Measurements from ENCODE around the gene METRNL.

Gene METRNL

DNA sequence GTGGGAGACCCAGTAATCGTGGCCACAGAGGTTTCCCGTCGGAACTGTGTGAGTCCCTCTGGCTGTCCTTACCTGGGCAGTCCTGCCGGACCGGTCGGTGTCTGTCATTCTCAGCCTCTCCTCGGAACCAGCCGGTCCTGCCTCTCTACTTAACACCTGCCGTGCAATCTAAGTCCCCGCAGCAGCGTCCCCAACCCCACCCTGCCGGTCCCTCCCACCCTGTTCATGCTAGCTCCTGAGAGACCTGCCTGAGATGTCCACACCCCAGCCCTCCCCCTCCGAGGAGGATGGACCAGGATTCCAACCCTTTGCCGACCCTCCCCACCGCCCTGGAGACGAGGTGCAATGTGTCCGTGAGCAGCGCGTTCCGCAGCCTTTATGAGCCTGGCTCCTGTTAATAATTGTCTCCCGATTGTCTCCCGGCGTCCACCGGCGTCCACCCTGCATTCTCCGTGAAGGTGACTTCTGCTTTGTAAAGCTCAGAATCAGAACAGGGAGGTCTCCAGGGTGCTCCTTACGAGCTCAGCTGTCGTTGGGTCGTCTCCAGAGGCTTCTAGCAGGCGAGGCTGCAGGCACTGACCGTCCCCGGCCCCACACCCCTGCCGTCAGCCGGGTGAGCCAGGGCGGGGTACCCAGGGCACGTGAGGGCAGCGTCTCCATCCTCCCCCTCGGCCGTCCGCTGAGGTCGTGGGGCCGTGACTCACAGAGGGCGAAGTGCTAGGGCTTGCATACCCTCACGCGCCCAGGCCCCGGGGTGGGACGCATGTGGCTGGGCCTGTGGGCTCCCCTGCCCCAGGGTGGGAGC, 10.1 kb downstream of the METRNL start:
- Histone ChIP-seq H3K4me3 (ENCODE audit: low read depth, low read length) (no peak overlapping the region), H3K27ac (no peak overlapping the region), H3K4me2 (ENCODE audit: low read length) (peak overlapping the region; percentile 39), H3K4me1 (peaks cover 61% of the 10 kb centered on the region), H3K9ac (no peak overlapping the region), H3K9me3 (ENCODE audit: control insufficient read depth, low read length) (no peaks in the 10 kb centered on the region), H2AFZ (no peak overlapping the region), H3K27me3 (ENCODE audit: control insufficient read depth, insufficient read depth, low read length) (no peaks in the 10 kb centered on the region), H3K36me3 (ENCODE audit: control insufficient read depth, insufficient read depth, low read length) (no peaks in the 10 kb centered on the region), H3K79me2 (peaks cover 71% of the 10 kb centered on the region)
- TF ChIP-seq CTCF (IDR thresholded peaks at IDR 0.05) = no peak

DNA sequence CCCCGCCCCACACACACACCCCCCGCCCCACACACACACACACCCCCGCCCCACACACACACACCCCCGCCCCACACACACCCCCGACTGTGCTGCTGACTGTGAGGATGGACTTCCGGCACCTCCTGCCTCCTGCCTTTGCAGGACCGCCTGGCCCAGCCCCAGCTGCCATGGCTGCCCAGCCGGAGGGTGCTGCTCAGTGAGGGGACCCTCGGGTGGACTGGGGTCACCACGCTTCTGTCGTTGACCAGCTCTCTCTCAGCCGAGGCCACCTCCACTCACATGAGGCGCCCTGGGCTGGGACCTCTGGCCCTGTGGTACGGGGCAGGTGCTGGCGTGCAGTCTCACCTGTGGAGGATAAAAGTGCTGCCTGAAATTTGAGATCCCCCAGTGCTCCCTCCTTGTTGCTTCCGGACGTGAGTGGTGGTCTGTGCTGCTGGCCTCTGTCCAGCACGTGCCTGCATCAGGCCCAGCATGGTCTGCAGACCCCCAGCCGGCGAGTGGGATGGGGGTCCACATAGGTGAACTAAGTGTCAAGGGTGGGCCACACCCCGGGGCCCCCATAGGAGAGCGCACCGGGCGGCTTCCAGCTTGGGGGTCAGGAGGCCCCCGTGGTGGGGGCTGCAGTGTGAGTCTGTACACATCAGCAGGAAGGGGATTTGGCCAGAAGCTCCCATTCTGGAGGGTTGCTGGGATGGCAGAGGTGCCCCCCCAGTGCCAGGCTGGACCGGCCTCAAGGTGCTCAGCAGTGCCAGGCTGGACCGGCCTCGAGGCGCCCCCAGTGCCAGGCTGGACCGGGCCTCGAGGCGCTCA, 11.2 kb downstream of the METRNL start:
- TF ChIP-seq CTCF (IDR thresholded peaks at IDR 0.05) = no peak
- Histone ChIP-seq H3K36me3 (ENCODE audit: control insufficient read depth, insufficient read depth, low read length) (no peaks in the 10 kb centered on the region), H2AFZ (no peak overlapping the region), H3K4me3 (ENCODE audit: low read depth, low read length) (peak overlapping the region; percentile 13), H3K9me3 (ENCODE audit: control insufficient read depth, low read length) (no peaks in the 10 kb centered on the region), H3K9ac (no peak overlapping the region), H3K4me2 (ENCODE audit: low read length) (peak overlapping the region; percentile 40), H3K27ac (peak overlapping the region; percentile 46), H3K27me3 (ENCODE audit: control insufficient read depth, insufficient read depth, low read length) (no peaks in the 10 kb centered on the region), H3K79me2 (peaks cover 60% of the 10 kb centered on the region), H3K4me1 (peaks cover 49% of the 10 kb centered on the region)

DNA sequence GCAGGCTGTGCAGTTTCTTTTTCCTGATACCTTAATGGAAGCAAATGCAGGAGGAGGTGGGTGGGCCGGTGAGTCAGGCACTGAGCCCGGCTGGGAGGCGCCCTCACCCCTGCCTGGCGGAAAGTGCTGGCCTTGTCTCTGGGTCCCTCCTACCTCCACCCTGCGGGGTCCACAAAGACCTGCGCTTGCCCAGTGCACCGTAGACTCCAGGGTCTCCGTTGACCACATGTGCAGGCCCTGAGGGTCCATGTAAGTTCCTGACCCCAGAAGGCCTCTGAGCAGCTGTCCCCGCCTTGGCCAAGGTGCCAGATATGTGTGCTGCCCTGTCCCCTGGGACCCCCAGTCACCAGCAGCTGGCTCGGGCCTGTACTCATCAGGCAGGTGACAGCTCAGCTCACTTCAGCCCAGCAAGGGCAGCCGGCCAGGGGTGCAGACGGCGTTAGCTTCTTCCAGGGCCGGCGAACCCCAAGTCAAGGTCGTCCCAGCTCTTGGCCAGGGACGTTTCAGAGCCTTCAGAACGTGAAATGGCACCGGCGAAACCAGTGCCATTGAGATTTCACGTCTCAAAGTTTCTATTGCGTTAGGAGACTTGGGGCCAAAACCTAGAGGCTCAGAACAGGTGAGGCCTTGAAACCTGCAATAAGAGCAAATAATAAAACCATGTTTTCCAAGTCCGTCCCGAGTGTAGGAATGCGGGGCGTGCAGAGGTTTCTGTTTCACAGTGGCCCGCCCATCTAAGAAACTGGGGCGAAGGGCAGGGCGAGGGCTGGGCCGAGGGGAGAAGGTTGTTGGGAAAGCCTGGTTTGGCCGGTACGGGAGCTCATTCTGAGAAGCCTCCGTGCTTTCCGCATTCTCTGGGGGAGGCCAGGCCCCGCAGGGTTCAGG, 12.1 kb downstream of the METRNL start:
- peaks cover 43% of the 10 kb centered on the region for H3K4me1 ChIP-seq
- H3K79me2 ChIP-seq = peaks cover 53% of the 10 kb centered on the region
- H2AFZ ChIP-seq = no peak overlapping the region
- H3K27ac ChIP-seq = peak overlapping the region; percentile 46
- H3K27me3 ChIP-seq (ENCODE audit: control insufficient read depth, insufficient read depth, low read length) = no peaks in the 10 kb centered on the region
- no peak for TF ChIP-seq CTCF (IDR thresholded peaks at IDR 0.05)
- peak overlapping the region; percentile 30 for H3K4me3 ChIP-seq (ENCODE audit: low read depth, low read length)
- peaks cover 2% of the 10 kb centered on the region for H3K36me3 ChIP-seq (ENCODE audit: control insufficient read depth, insufficient read depth, low read length)
- peak overlapping the region; percentile 40 for H3K4me2 ChIP-seq (ENCODE audit: low read length)
- no peaks in the 10 kb centered on the region for H3K9me3 ChIP-seq (ENCODE audit: control insufficient read depth, low read length)
- no peak overlapping the region for H3K9ac ChIP-seq

GRCh38 chr17:83092186-83092585, 12.8 kb downstream of the METRNL start:
- Histone ChIP-seq H3K36me3 (ENCODE audit: control insufficient read depth, insufficient read depth, low read length) (peaks cover 2% of the 10 kb centered on the region), H3K27me3 (ENCODE audit: control insufficient read depth, insufficient read depth, low read length) (no peaks in the 10 kb centered on the region), H3K9me3 (ENCODE audit: control insufficient read depth, low read length) (no peaks in the 10 kb centered on the region), H3K4me2 (ENCODE audit: low read length) (peak overlapping the region; percentile 40), H3K27ac (peak overlapping the region; percentile 46), H2AFZ (no peak overlapping the region), H3K79me2 (peaks cover 46% of the 10 kb centered on the region), H3K9ac (no peak overlapping the region), H3K4me3 (ENCODE audit: low read depth, low read length) (peak overlapping the region; percentile 30), H3K4me1 (peaks cover 43% of the 10 kb centered on the region)
- TF ChIP-seq CTCF (IDR thresholded peaks at IDR 0.05) = no peak
